ENCODE results near the gene NEK11.

Gene NEK11

GRCh38 chr3:131178710-131179375 is 152.2 kb downstream of the NEK11 start:
- no peaks in the 10 kb centered on the region for H4K20me1 ChIP-seq (ENCODE audit: insufficient read depth, low read length)
- ATAC-seq (ENCODE audit: insufficient read depth, low read depth) = no peak
- no peak for DNase-seq

DNA sequence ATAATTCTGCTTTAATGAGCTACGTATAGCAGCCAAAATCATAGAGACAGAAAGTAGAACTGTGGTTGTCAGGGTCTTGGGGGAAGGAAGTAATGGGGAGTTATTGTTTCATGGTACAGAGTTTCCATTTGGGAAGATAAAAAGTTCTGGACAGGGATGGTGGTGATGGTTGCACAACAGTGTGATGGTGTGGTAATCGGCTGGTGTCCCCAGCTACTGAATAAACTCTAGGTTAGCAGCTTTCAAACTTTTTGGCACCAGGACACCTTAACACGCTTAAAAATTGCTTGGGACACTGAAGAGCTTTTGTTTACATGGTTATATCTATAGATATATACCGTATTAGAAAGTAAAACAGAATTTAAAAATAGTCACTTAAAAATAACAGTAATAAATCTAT is 166.0 kb downstream of the NEK11 start:
- ATAC-seq (ENCODE audit: insufficient read depth, low read depth) (no peak), DNase-seq (no peak)
- Histone ChIP-seq H3K4me2 (ENCODE audit: insufficient read depth, low read length) (no peak overlapping the region), H3K27ac (ENCODE audit: low read length) (no peak overlapping the region), H3K36me3 (ENCODE audit: insufficient read depth, low read length) (no peaks in the 10 kb centered on the region), H3K9ac (ENCODE audit: low read depth, low read length) (no peak overlapping the region), H3K4me1 (ENCODE audit: insufficient read depth, low read length) (no peaks in the 10 kb centered on the region), H3K79me2 (ENCODE audit: insufficient read depth, low read length) (no peaks in the 10 kb centered on the region), H3K27me3 (ENCODE audit: insufficient read depth, low read length, poor library complexity) (no peaks in the 10 kb centered on the region), H3K4me3 (ENCODE audit: low read depth in 1 of 2, low read length in 2 of 2) (no peak overlapping the region), H3K9me3 (ENCODE audit: insufficient read depth, low read length, severe bottlenecking) (no peaks in the 10 kb centered on the region), H4K20me1 (ENCODE audit: insufficient read depth, low read length) (no peaks in the 10 kb centered on the region), H2AFZ (ENCODE audit: low read depth, low read length) (no peak overlapping the region)
- TF ChIP-seq CTCF (IDR thresholded peaks at IDR 0.05; ENCODE audit: borderline replicate concordance, extremely low read depth, low read length, poor library complexity, severe bottlenecking) = no peak
- no peak for TF ChIP-seq EZH2 (IDR thresholded peaks at IDR 0.05; ENCODE audit: borderline replicate concordance, low read depth, low read length, severe bottlenecking)

More at GRCh38 chr3:131178710-131179375, 152.2 kb downstream of the NEK11 start:
- no peaks in the 10 kb centered on the region for H3K9me3 ChIP-seq (ENCODE audit: insufficient read depth, low read length, severe bottlenecking)
- H3K4me1 ChIP-seq (ENCODE audit: insufficient read depth, low read length) = peaks cover 23% of the 10 kb centered on the region
- H3K4me2 ChIP-seq (ENCODE audit: insufficient read depth, low read length) = no peak overlapping the region
- H3K4me3 ChIP-seq (ENCODE audit: low read depth in 1 of 2, low read length in 2 of 2) = no peak overlapping the region
- no peak overlapping the region for H3K27ac ChIP-seq (ENCODE audit: low read length)
- TF ChIP-seq CTCF (IDR thresholded peaks at IDR 0.05; ENCODE audit: borderline replicate concordance, extremely low read depth, low read length, poor library complexity, severe bottlenecking) (no peak), EZH2 (IDR thresholded peaks at IDR 0.05; ENCODE audit: borderline replicate concordance, low read depth, low read length, severe bottlenecking) (no peak)
- H3K79me2 ChIP-seq (ENCODE audit: insufficient read depth, low read length) = no peaks in the 10 kb centered on the region
- H2AFZ ChIP-seq (ENCODE audit: low read depth, low read length) = no peak overlapping the region
- H3K9ac ChIP-seq (ENCODE audit: low read depth, low read length) = no peak overlapping the region
- H3K27me3 ChIP-seq (ENCODE audit: insufficient read depth, low read length, poor library complexity) = no peaks in the 10 kb centered on the region
- no peaks in the 10 kb centered on the region for H3K36me3 ChIP-seq (ENCODE audit: insufficient read depth, low read length)

- DNase-seq = no peak
Observed at GRCh38 chr3:131193641-131194238, 167.1 kb downstream of the NEK11 start.

More at GRCh38 chr3:131193641-131194238, 167.1 kb downstream of the NEK11 start:
- Histone ChIP-seq H3K9me3 (ENCODE audit: insufficient read depth, low read length, severe bottlenecking) (no peaks in the 10 kb centered on the region), H3K4me2 (ENCODE audit: insufficient read depth, low read length) (no peak overlapping the region), H3K9ac (ENCODE audit: low read depth, low read length) (no peak overlapping the region), H3K79me2 (ENCODE audit: insufficient read depth, low read length) (no peaks in the 10 kb centered on the region), H3K4me1 (ENCODE audit: insufficient read depth, low read length) (no peaks in the 10 kb centered on the region), H4K20me1 (ENCODE audit: insufficient read depth, low read length) (no peaks in the 10 kb centered on the region), H3K4me3 (ENCODE audit: low read depth in 1 of 2, low read length in 2 of 2) (no peak overlapping the region), H2AFZ (ENCODE audit: low read depth, low read length) (no peak overlapping the region), H3K27me3 (ENCODE audit: insufficient read depth, low read length, poor library complexity) (no peaks in the 10 kb centered on the region), H3K27ac (ENCODE audit: low read length) (no peak overlapping the region), H3K36me3 (ENCODE audit: insufficient read depth, low read length) (no peaks in the 10 kb centered on the region)
- TF ChIP-seq EZH2 (IDR thresholded peaks at IDR 0.05; ENCODE audit: borderline replicate concordance, low read depth, low read length, severe bottlenecking) (no peak), CTCF (IDR thresholded peaks at IDR 0.05; ENCODE audit: borderline replicate concordance, extremely low read depth, low read length, poor library complexity, severe bottlenecking) (peak; percentile 28)
- no peak for ATAC-seq (ENCODE audit: insufficient read depth, low read depth)

Data from DND-41 (cell line).